Skeletal muscle cell (primary cell): ENCODE data around the gene VAMP4.
"Not testable (repeated sequence)": the region's sequence is repeated elsewhere in the genome, so short reads cannot be mapped to it uniquely, and the experiment has no call there.

ENCODE experiments used
- DNase-seq: peaks from one replicate; pipeline ENCODE4 v3.0.0-alpha.2; 2010; ENCODE audit warnings: low read depth
- H3K4me3 ChIP-seq: 2 replicates; pipeline ENCODE4 v1.5.1; 2011; ENCODE audit warnings: low read depth, mild to moderate bottlenecking, control low read depth, low read length, moderate library complexity

The VAMP4 gene

DNA sequence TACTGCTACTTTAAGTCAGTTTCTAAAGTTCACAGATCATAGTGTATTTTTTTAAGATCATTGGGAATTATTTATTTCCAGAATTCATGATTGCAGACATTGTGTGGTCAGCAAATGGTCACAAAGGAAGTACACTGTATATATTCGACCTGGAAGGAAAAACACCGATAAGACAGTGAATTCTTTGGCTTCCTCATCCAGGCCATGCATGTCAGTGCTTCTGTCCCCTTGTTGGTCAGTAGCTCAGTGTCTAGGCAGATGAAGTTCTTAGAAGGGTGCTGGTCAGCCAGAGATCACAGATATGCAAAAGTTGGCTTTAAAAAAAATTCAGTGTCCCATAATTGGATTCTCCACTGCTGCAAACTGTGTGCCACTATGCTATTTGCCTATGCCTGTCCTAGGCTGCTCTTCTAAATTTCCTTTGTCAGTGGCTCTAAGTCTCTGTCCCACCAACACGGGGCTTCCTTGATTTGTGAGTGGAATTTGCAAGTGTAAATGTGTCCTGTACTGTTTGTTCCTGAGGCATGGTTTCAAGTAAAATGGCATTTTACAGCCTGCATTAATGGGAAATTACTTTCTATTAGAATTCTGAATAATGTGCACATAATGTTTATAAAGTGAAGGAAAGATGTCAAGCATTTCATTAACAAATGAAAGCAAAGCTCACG, 12.0 kb upstream of the VAMP4 start:
- no peak for DNase-seq
- no peak overlapping the region for H3K4me3 ChIP-seq

DNA sequence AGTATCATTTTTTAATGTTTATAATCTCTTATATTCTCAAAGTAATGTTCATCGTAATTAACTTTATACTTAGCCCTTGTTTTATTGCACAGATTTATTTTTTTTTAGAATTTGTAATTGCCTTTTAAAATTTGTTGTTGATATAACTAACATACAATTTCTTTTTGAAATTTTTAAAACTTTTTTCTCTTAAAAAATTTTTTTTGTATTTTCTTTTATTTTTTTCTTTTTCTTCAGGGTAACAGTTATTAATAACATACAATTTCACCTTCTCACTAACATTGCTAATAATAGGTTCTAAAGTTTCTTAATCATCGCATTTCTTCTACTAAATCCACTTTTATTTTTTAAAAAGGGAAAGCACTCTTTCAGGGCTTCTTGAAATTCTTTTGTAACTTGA, 11.3 kb upstream of the VAMP4 start:
- no peak for DNase-seq

DNA sequence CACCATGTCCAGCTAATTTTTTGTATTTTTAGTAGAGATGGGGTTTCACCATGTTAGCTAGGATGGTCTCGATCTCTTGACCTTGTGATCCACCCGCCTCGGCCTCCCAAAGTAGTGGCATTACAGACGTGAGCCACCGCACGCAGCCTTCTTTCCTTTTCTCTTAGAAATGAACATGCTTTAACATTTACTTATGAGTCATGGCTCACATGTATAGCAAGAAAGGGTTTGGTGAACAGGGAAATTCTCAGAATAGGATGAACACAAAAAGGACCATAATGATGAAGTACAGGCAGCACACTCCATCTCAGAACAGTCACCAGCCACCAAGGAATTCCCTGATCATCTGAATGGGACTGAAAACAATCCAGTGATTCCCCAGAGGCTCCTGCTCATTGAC, 9.4 kb upstream of the VAMP4 start:
- H3K4me3 ChIP-seq: no peak overlapping the region
- no peak for DNase-seq

More for the DNA sequence above, 11.3 kb upstream of the VAMP4 start:
- H3K4me3 ChIP-seq: no peak overlapping the region

DNA sequence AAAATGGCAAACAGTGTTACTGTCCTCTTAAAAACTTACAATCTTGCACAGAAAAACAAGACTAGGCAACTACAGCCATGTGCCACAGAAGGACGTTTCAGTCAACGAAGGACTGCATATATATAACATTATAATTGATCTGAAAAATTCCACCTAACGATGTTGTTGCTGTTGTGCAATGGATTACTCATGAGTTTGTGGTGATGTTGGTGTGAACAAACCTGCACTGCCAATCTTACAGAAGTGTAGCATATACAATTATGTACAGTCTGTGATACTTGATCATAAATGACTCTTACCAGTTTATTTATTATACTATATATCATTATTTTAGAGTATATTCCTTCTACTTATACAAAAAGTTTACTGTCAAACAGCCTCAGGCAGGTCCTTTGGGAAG, 6.8 kb upstream of the VAMP4 start:
- DNase-seq: no peak
- H3K4me3 ChIP-seq: no peak overlapping the region

DNA sequence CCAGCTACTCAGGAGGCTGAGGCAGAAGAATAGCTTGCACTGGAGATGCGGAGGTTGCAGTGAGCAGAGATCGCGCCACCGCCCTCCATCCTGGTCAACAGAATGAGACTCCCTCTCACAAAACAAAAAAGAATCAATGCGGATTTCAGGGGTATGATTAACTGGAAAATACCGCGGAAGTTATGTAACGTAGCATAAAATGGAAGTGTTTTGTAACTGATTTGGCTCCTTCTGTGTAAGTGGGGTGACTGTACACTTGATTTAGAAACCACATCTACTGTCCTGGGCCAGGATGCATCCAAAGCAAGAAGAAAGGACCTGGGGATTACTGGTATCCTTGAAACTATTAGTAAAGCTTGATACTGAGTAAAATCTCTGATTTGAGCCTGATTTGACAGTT, 3.1 kb upstream of the VAMP4 start:
- H3K4me3 ChIP-seq: no peak overlapping the region
- DNase-seq: no peak

DNA sequence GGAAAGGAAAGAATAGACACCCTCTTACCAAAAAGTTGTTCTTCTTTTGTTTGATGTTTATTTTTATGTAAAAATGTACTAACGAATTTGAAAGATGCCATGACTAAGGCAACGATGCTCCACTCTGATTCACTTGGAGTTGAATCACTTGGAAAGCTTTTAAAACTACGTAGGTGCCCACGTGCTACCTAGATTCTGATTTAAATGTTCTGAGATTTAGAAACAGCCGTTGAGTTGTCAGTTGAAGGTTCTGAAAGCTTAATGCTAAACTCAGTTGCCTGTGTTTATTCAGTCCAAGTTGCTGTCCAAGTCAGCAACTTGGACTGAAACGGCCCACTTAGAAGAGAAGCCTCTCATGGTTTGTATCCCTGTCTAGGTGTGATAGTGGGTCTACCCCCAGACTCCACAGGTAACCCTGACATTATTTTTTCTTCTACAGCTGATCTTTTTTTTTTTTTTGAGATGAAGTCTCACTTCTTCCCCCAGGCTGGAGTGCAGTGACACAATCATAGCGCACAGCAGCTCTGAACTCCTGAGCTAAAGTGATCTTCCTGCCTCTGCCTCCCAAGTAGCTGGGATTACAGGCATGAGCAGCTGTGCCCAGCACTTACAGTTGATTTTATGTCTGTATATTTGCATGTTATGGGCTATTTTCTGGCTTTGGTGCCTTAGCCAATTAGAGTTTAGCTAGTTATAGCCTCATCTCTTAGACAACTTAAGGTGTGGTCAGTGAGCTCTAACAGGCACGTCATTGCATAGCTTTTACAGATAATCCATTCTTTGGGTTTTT, 1.4 kb upstream of the VAMP4 start:
- H3K4me3 ChIP-seq: peak overlapping the region; percentile 76
- peak; percentile 53 for DNase-seq

DNA sequence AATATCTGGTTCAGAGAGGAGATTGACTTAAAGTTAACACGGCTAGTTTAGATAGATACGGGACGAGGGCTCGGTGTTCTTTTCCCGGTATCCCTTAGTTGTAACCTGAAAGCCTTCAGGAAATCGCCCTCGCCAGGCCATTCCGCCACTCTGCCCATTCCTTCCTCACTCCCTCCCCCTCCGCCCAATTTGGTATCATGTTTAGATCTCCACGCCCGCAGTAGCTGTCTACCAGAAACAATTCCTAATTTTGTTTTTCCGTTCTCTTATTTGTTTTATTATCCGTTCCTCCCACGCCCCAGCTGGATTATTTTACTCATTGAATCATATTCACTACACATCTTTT, 685 bp upstream of the VAMP4 start:
- peak overlapping the region; percentile 76 for H3K4me3 ChIP-seq
- no peak for DNase-seq

DNA sequence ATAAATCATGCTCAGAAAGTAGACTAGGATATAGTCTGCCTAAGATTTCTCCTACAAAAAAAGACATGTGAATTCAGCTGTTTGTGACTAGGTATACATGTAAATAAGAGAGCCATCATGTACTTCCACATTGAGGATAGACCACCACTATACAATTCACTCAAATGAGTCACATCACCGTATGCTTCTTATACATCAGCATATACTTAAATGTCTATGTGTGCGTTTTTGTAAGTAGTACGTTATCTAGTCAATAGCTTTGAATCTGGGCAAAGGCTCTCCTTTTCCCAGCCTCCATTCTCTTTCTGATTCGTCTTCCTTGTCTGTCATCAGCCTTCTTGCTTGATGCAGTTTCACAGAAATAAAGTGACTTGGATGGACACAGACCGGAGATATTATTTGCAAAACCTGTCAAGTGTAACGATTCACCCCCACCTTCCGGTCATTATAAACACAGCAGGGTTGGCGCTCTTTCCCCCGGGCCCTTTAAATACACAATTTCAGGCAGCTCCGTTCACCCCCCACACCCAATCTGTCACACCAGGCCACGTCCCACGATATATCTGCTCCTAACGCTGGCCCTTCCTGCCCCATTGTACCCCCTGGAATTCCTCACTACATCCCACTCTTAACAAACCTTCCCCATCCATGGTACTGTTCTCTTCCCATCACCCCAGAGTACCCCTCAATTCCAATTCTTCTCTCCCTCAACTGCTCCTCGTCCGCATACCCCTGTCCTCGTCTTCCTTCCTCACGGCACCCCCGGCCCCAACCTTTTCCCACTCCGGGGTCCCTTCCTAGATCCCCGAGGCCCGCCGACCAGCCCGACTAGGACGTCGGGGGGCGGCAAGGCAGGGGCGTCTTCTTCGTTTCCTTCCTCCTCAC, 636 bp downstream of the VAMP4 start:
- H3K4me3 ChIP-seq: peak overlapping the region; percentile 76
- DNase-seq: no peak

DNA sequence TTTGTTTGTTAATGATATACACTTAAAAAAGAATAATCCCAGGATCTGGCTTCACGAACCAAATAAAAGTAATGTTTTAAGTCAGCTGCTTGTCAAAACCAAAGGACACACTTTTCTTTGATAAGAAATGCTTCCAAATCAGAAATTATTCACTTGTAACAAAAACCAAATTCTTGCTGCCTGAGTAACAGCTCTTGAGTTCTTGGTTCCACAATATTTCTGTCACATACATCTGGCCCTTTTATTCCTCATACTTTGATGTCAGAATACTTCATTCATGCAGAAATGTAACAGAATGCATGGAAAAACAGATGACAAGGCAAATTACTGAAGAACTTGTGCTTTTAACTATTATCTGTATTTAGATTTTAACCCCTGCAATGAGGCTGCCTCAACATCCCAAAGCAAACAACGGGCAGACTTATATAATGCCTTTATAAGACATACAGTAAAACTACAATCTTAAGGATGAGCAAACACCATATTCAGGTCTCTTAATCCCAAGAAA, 1.5 kb downstream of the VAMP4 start:
- H3K4me3 ChIP-seq: peak overlapping the region; percentile 76
- DNase-seq: no peak

DNA sequence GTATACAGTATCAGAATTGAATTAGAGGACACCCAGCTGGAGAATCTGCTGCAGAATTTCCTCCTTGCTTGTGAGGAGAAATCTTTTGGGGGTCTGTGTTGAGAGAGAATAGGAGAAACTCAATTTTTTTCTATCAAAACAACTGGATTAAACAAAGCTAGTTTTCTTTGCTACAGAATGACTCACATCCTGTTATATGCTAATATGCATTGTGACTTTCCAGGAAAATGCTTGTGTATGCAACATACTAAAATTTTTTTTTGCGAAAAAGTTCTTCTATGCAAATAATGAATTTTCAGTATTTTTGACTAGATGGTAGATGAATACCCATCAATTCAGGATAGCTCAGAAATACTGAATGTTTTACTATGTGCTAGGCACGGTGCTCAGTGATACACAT, 2.2 kb downstream of the VAMP4 start:
- DNase-seq: no peak
- H3K4me3 ChIP-seq: no peak overlapping the region

DNA sequence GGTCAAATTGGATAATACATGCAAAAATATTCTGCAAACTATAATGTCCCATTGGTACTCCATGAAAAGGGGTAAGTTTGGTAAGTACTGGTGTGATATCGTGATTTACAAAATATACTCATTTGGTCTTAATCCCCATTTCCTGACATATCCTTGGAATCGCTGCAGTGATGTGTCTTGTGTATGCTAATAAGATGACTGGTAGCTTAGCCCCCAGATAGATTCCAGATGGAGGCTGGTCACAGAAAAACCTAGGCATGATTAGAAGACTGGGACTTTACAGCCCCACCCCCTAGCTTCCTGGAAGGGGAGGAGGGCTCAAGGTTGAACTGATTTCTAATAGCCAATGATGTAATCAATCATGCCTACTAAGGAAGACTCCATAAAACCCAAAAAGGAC, 3.0 kb downstream of the VAMP4 start:
- no peak overlapping the region for H3K4me3 ChIP-seq
- DNase-seq: no peak

DNA sequence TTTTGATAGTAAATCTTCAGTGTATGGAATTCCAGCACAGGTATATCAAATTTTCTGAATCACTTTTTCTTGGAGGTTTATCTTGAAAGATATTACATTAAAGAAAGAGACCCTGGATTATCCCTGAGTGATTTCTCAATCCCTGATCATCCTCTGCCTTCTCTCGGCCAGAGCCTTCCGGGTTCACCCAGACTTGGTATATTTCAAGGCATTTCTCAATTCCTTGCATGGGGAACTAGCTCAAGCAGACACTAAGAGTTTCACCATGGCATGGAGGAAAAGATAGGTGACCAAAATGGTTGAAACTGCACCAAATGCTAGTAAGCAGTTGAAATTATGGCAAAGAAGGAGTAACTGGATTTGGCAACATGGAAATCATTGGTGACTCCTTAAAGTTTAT, 5.7 kb downstream of the VAMP4 start:
- no peak overlapping the region for H3K4me3 ChIP-seq
- no peak for DNase-seq

DNA sequence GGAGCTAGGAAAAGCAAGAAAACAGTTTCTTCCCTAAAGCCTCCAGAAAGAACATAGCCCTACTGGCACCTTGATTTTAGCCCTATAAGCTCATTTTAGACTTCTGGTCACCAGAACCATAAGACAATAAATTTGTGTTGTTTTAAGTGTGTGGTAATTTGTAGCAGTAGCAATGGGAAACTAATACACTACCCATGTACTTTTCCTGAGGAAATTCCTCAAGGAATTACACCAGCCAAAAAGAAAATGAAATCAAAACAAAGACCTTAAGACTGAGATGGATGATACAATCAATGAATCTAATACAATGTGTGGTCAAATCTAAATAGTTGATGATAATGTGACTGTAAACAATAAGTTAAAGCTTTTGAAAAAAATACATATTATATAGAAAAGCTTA, 11.8 kb downstream of the VAMP4 start:
- no peak overlapping the region for H3K4me3 ChIP-seq
- DNase-seq: no peak

DNA sequence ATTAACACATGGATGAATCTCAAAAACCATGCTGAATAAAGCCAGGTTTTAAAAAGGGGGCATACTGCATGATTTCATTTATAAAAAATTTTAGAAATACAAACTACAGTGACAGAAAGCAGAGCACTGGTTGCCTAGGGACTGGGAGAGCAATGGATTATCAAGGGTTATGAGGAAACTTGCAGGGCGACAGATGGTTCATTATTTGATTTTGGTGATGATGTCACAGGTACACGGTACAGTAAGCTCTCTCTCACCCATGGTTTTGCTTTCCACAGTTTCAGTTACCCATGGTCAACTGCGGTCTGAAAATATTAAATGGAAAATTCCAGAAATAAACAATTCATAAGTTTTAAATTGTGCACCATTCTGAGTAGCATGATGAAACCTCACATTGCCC, 14.1 kb downstream of the VAMP4 start:
- no peak for DNase-seq
- H3K4me3 ChIP-seq: no peak overlapping the region

DNA sequence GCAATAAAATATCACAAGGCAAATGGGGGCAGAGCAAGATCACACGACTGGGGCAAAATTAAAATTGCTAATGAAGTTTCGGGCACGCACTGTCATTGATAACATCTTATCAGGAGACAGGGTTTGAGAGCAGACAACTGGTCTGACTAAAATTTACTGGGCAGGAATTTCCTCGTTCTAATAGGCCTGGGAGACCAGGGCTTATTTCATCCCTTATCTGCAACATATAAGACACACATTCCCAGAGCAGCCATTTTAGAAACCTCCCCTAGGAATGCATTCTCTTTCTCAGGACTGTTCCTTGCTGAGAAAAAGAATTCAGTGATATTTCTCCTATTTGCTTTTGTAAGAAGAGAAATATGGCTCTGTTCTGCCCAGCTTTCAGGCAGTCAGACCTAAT, 18.7 kb downstream of the VAMP4 start:
- DNase-seq: not testable (repeated sequence)

DNA sequence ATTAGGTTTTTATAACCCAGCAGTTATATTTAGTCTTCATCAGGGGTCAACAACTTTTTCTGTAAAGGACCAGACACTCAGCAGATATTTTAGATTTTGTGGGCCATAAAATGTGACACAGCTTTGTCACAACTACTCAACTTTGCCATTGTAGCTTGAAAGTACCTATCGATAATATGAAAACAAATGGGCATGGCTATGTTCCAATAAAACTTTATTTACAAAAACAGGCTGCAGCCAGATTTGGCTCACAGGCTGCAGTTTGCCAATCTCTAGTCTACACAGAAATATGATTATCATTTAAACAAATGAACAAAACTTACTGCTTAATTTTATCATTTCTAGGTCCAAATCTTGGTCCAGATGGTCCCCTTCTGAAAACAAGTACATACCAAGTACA, 23.0 kb downstream of the VAMP4 start:
- no peak overlapping the region for H3K4me3 ChIP-seq
- DNase-seq: no peak

More for the DNA sequence above, 18.7 kb downstream of the VAMP4 start:
- not testable (repeated sequence) for H3K4me3 ChIP-seq

DNA sequence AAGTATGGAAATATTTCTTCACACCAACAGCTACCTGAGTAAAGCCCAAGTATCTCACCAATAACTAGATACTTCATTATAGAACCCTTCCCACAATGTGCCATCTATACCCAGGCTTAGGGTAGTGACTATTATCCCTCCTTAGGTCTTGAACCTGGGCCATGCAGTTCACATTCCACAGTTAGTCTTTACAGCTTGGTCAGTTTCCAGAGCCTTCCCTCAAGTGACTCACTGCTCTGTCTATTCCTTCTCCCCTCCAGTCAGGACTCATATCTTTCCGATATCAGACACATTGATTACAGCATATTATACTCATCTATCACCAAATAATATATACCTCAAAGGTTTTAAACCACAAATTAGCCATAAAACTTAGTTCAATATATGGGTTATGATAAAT, 23.6 kb downstream of the VAMP4 start:
- no peak overlapping the region for H3K4me3 ChIP-seq
- no peak for DNase-seq

DNA sequence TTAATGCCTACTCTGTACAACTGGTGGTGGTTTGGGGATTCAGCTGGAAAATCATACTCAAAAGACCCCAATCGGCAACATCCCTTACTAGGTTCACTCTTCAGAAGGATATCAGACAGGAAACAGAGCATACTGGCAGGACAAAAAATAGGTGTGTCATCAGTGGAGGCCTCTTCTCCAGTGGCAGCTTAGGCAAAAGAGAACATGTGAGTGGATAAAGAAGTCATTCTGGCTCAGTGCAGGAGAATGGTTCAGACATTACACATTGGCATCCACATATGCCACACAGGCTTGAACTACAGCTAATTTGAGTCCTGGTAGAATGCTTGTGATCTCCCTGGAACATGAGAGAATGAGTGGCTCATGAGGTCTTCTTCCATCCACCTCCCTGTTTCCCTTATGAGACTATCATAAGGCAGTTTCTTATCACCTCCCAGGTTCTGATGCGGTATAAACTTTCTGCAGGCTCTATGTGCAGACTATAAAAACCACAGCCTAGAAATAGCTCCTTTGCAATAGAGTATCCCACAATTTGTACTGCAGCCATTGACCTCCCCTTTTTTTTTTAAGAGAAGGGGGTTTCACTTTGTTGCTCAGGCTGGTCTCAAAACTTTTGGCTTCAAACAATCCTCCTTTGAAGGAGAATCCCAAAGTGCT, 24.7 kb downstream of the VAMP4 start:
- DNase-seq: no peak
- no peak overlapping the region for H3K4me3 ChIP-seq

DNA sequence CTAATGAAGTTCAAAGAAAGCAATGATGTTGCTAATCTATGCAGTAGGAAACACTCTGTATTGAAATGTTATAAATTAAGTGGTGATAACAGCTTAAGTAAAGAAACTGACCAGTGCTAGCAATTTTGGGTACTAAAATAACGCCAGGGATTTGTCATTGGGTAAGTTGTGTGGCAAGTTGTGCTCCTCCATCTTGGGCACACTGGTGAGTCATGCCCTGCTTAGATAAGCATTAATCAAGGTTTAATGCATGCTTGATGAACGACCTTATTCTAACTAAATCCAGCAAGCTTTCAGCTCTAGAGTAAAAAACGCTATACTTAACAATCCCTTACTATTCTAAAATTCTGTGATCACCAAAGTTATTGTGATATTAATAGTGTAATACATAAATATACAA, 25.2 kb downstream of the VAMP4 start:
- H3K4me3 ChIP-seq: no peak overlapping the region
- no peak for DNase-seq

DNA sequence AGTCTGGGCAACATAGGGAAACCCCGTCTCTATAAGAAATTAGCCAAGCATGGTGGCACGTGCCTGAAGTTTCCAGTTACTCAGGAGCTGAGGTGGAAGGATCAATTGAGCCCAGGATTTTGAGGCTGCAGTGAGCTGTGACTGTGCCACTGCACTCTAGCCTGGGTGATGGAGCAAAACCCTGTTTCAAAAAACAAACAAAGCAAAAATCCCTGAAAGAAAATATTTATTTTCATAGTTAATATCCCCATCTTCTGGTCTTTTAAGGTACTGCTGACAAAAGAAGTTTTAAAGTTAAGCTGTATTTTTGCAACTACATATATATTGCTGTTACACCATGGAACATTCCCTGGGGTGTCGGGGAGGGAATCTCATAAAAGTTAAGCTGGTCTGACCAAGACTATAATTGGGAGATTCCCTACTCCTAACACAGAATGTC, 26.0 kb downstream of the VAMP4 start:
- no peak overlapping the region for H3K4me3 ChIP-seq
- DNase-seq: no peak
